PFSK-1 (cell line): ENCODE data around the gene TMEM218.

Experiments used
- FOXP2 ChIP-seq: optimal IDR thresholded peaks from 2 replicates; pipeline ENCODE3; 2011; ENCODE audit warnings: borderline replicate concordance, control low read depth, inconsistent platforms; ENCODE audit not compliant: insufficient read depth; ENCODE audit errors: extremely low read length, extremely low read depth
- POLR2AphosphoS5 ChIP-seq: IDR thresholded peaks from 2 replicates; pipeline ENCODE4 v1.6.1; 2012; ENCODE audit warnings: low read depth, mild to moderate bottlenecking, control low read depth, low read length, moderate library complexity
- SIN3A ChIP-seq: IDR thresholded peaks from 2 replicates; pipeline ENCODE4 v1.6.1; 2012; ENCODE audit warnings: mild to moderate bottlenecking, low read length, moderate library complexity, borderline replicate concordance; ENCODE audit not compliant: insufficient read depth
- TAF1 ChIP-seq: IDR thresholded peaks from 2 replicates; pipeline ENCODE4 v1.6.1; 2012; ENCODE audit warnings: low read length, control low read depth, borderline replicate concordance; ENCODE audit not compliant: insufficient read depth
- TF ChIP-seq, protein P1 (sequence below), 2 experiments: IDR thresholded peaks; 2 replicates each; pipeline versions ENCODE4 v1.6.1 to v1.8.0; 2011 to 2012; ENCODE audit warnings: low read depth in 2 of 2, low read length in 2 of 2, control low read depth in 1 of 2, inconsistent platforms in 1 of 2, mild to moderate bottlenecking in 1 of 2, moderate library complexity in 1 of 2; ENCODE audit not compliant: insufficient read depth in 1 of 2

DNA sequence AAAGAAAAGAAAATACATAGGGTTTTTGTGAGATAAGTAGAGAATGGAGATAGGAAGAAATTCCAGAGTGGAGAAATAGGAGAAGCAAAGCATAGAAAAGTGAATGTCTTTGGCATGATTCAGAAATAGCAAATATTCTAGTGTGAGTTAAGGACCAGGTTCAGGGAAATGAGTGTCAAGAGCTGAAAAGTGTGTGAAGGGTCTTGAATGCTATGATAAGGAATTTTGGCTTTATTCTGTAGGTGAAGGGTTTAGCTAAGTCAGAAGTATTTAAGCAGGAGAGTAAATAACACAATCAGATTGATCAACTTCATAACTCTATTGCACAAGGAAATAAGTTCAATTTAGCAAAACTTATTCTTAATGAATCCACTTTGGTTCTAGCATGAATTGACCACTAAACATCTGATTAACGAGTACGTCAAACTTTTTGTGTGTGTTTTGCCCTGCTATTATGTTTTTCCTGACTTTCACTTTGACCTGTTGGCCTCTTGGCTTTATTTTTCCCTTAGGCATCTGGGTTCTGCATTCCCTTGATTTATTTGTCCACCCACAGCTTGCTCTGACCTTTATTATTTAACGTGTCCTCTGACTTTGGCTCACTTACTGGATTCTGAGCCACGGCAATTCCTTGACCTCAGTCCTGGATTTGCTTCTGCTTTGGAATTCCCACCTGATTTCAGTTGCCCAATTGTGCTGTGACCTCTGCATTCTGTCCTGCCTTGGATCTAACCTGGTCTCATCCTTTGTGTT lies 11.9 kb upstream of the TMEM218 start:
- TF ChIP-seq POLR2AphosphoS5 (no peak), TAF1 (no peak), SIN3A (no peak), FOXP2 (no peak)
- TF ChIP-seq, protein P1, sequence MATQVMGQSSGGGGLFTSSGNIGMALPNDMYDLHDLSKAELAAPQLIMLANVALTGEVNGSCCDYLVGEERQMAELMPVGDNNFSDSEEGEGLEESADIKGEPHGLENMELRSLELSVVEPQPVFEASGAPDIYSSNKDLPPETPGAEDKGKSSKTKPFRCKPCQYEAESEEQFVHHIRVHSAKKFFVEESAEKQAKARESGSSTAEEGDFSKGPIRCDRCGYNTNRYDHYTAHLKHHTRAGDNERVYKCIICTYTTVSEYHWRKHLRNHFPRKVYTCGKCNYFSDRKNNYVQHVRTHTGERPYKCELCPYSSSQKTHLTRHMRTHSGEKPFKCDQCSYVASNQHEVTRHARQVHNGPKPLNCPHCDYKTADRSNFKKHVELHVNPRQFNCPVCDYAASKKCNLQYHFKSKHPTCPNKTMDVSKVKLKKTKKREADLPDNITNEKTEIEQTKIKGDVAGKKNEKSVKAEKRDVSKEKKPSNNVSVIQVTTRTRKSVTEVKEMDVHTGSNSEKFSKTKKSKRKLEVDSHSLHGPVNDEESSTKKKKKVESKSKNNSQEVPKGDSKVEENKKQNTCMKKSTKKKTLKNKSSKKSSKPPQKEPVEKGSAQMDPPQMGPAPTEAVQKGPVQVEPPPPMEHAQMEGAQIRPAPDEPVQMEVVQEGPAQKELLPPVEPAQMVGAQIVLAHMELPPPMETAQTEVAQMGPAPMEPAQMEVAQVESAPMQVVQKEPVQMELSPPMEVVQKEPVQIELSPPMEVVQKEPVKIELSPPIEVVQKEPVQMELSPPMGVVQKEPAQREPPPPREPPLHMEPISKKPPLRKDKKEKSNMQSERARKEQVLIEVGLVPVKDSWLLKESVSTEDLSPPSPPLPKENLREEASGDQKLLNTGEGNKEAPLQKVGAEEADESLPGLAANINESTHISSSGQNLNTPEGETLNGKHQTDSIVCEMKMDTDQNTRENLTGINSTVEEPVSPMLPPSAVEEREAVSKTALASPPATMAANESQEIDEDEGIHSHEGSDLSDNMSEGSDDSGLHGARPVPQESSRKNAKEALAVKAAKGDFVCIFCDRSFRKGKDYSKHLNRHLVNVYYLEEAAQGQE (IDR thresholded peaks at IDR 0.05; ENCODE audit: insufficient read depth in 1 of 2, low read depth in 2 of 2, low read length in 2 of 2): no peak
